ENCODE measurements around the gene POLRMT. TPM values are rescaled to one million over a fixed set of nuclear protein-coding genes. Genes with fewer than 3 reads are reported as not detected.

The POLRMT gene
- polyA plus RNA-seq, 1 experiment = 38.6 TPM

DNA sequence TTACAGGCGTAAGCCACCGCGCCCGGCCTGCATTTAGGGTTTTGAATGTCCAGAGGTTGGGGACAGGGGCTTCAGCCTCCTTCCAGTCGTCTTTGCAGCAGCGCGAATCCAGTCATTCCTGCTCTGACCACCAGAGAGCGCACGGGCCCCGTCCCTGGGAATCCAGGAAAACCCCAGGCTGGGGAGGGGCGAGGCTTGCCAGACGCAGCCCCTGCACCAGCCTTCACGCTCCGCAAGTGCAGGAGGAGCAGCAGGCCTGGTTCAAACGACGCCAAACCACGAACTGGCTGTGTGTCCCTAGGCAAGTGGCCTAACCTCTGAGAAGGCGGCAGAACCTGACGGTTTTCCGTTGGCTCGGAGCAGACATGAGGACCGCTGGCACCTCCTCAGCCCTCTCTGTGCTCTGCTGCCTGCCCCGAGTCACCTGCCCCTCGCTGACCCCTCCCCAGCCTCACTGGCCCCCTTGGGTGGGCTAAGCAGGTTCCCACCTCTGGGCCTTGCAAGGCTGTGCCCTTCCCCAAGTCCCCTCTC, 31.6 kb upstream of the POLRMT start:
- POLR2A ChIA-PET = no interaction called here
- DNase-seq (ENCODE audit: low read depth) = no peak
- H3K36me3 ChIP-seq (ENCODE audit: control insufficient read depth, insufficient read depth, low read length) = no peaks in the 10 kb centered on the region

DNA sequence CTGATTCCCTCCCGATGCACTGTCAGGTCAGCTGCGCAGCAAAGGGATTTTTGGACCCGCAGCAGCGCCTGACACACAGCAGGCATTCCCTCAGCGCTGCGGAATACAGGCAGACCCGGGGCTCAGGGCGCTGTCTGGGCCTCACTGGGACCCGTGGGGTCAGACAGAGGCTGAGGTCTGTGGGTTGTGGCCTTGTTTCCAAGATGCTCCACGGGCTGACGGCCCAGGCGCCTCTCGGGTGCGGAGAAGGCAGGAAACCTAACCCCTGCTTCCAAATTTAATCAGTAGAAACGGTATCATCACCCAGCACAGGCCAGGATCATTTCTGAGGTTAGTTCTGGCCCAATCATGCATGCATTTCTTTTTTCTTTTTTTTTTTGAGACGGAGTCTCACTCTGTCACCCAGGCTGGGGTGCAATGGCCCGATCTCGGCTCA, 30.4 kb upstream of the POLRMT start:
- Histone ChIP-seq H3K27me3 (ENCODE audit: control insufficient read depth, insufficient read depth, low read length) (no peaks in the 10 kb centered on the region), H3K36me3 (ENCODE audit: control insufficient read depth, insufficient read depth, low read length) (no peaks in the 10 kb centered on the region), H3K4me3 (ENCODE audit: low read depth, low read length) (peak overlapping the region; percentile 54)
- POLR2A ChIA-PET = interaction anchor here (0.7 kb wide), 1 partner anchor 17 kb away, joined by 4 read pairs; no protein-coding TSS in a partner anchor
- TF ChIP-seq, protein P1, sequence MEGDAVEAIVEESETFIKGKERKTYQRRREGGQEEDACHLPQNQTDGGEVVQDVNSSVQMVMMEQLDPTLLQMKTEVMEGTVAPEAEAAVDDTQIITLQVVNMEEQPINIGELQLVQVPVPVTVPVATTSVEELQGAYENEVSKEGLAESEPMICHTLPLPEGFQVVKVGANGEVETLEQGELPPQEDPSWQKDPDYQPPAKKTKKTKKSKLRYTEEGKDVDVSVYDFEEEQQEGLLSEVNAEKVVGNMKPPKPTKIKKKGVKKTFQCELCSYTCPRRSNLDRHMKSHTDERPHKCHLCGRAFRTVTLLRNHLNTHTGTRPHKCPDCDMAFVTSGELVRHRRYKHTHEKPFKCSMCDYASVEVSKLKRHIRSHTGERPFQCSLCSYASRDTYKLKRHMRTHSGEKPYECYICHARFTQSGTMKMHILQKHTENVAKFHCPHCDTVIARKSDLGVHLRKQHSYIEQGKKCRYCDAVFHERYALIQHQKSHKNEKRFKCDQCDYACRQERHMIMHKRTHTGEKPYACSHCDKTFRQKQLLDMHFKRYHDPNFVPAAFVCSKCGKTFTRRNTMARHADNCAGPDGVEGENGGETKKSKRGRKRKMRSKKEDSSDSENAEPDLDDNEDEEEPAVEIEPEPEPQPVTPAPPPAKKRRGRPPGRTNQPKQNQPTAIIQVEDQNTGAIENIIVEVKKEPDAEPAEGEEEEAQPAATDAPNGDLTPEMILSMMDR (IDR thresholded peaks at IDR 0.05; ENCODE audit: insufficient read depth, low read depth, low read length) = no peak
- no peak for DNase-seq (ENCODE audit: low read depth)
- CTCF ChIA-PET = interaction anchor here (0.9 to 1.9 kb wide), 12 partner anchors 11 to 193 kb away, joined by 3 to 20 read pairs (median 4); no protein-coding TSS in a partner anchor

More for the DNA sequence above, 31.6 kb upstream of the POLRMT start:
- TF ChIP-seq, protein P1 (IDR thresholded peaks at IDR 0.05; ENCODE audit: insufficient read depth, low read depth, low read length) = peak; percentile 94
- CTCF ChIA-PET = interaction anchor here (1.0 to 3.1 kb wide), 2 partner anchors 10 to 69 kb away, joined by 3 to 17 read pairs; no protein-coding TSS in a partner anchor
- Histone ChIP-seq H3K4me3 (ENCODE audit: low read depth, low read length) (peak overlapping the region; percentile 16; the same call in 1 of the 2 replicates), H3K27me3 (ENCODE audit: control insufficient read depth, insufficient read depth, low read length) (no peaks in the 10 kb centered on the region)

- POLR2A ChIA-PET = interaction anchor here (0.7 kb wide), 1 partner anchor 18 kb away, joined by 4 read pairs; no protein-coding TSS in a partner anchor
- H3K4me3 ChIP-seq (ENCODE audit: low read depth, low read length) = peak within 1 kb of the TSS; percentile 95
- DNase-seq (ENCODE audit: low read depth) = no peak
- H3K36me3 ChIP-seq (ENCODE audit: control insufficient read depth, insufficient read depth, low read length) = no peaks in the 10 kb centered on the region; the same call in 1 of the 2 replicates
- TF ChIP-seq, protein P1 (IDR thresholded peaks at IDR 0.05; ENCODE audit: insufficient read depth, low read depth, low read length) = no peak
- no peaks in the 10 kb centered on the region for H3K27me3 ChIP-seq (ENCODE audit: control insufficient read depth, insufficient read depth, low read length)
- CTCF ChIA-PET = interaction anchor here (0.6 to 1.9 kb wide), 13 partner anchors 12 to 193 kb away, joined by 3 to 20 read pairs (median 4); no protein-coding TSS in a partner anchor
Observed at GRCh38 chr19:662962-663681, 29.8 kb upstream of the POLRMT start, which contains the start of gene RNF126. Gene RNF126 (minus strand): TSS chr19:663214. CDS start chr19:663121, 93 bp downstream.

DNA sequence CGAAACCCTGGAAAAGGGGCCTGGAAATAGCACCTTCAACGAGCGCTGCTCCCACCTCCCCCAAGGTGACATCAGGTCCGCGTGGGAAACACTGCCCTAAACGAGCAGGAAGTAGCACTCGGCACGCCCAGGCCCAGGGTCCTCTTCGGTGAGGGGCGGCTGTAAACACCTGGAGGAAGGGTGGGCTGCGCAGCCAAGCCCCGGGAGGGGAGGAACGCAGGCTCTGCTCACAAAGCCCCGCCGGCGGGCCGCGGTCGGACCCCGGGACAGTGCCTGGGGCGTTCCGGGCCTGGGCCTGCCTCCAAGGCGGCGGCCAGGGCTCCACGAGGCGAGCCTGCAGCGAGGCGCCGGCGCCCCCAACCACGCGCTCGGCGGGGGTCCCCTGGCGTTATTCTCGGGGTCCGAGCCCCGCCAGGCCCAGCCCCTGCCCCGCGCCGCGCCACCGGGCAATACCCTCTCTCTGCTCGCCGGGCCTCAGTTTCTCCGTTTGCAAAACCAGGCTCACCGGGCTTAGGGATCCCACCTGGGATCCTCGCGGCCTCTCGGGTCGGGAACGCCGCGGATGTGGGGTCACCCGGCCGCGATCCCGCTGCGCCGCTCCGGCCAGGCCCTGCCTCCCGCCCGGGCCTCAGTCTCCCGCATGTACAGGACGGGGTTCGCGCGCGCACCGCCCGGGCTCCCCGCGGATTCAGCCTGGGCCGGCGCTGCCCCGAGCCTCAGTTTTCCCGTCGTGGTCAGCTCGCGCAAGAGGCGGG, 29.0 kb upstream of the POLRMT start:
- POLR2A ChIA-PET = no interaction called here
- H3K36me3 ChIP-seq (ENCODE audit: control insufficient read depth, insufficient read depth, low read length) = peaks cover 3% of the 10 kb centered on the region; the same call in 1 of the 2 replicates
- peak overlapping the region; percentile 95 for H3K4me3 ChIP-seq (ENCODE audit: low read depth, low read length)
- DNase-seq (ENCODE audit: low read depth) = no peak
- TF ChIP-seq, protein P1 (IDR thresholded peaks at IDR 0.05; ENCODE audit: insufficient read depth, low read depth, low read length) = no peak
- CTCF ChIA-PET = interaction anchor here (0.6 to 1.9 kb wide), 9 partner anchors 13 to 194 kb away, joined by 3 to 20 read pairs (median 5); no protein-coding TSS in a partner anchor
- no peaks in the 10 kb centered on the region for H3K27me3 ChIP-seq (ENCODE audit: control insufficient read depth, insufficient read depth, low read length)

All from BJ (cell line).